HL-60 (cell line): Measurements from ENCODE around the gene CD58.

Experiments used
- DNase-seq, 2 experiments: peaks; one replicate each; pipeline ENCODE4 v3.0.0-alpha.2; 2010 to 2020; ENCODE audit warnings: low read depth in 1 of 2, low spot score in 1 of 2
- H3K27ac ChIP-seq: fragments of 250-450 bp; sonication (Bioruptor Pico); replicated peaks from 2 replicates; pipeline ENCODE4 v1.5.1; 2020; ENCODE audit warnings: mild to moderate bottlenecking, moderate library complexity
- H3K27me3 ChIP-seq: fragments of 250-450 bp; sonication (Bioruptor Pico); 2 replicates; pipeline ENCODE4 v1.5.1; 2021; ENCODE audit warnings: mild to moderate bottlenecking, moderate library complexity; ENCODE audit not compliant: insufficient read depth, poor library complexity, severe bottlenecking
- H3K4me3 ChIP-seq: replicated peaks from 2 replicates; pipeline ENCODE4 v1.5.1; 2011; ENCODE audit warnings: mild to moderate bottlenecking, control low read depth, low read length; ENCODE audit not compliant: insufficient read depth
- CTCF ChIP-seq: IDR thresholded peaks from one replicate; pipeline ENCODE4 v1.5.1; 2011; ENCODE audit warnings: low read length, control low read depth, inconsistent platforms; ENCODE audit not compliant: insufficient read depth
- GABPA ChIP-seq: IDR thresholded peaks from 2 replicates; pipeline ENCODE4 v1.6.1; 2012; ENCODE audit warnings: low read depth
- POLR2AphosphoS5 ChIP-seq: IDR thresholded peaks from 2 replicates; pipeline ENCODE4 v1.6.1; 2012; ENCODE audit warnings: low read depth
- REST ChIP-seq: IDR thresholded peaks from 2 replicates; pipeline ENCODE4 v1.6.1; 2012; ENCODE audit warnings: low read depth; ENCODE audit not compliant: insufficient replicate concordance
- SPI1 ChIP-seq: IDR thresholded peaks from 2 replicates; pipeline ENCODE4 v1.6.1; 2012; ENCODE audit warnings: low read depth, mild to moderate bottlenecking, borderline replicate concordance

CD58 gene

GRCh38 chr1:116569381-116569670, 1.5 kb downstream of the CD58 start:
- DNase-seq: no peak
- no peak for TF ChIP-seq POLR2AphosphoS5
- no peak for TF ChIP-seq CTCF
- TF ChIP-seq GABPA: no peak
- TF ChIP-seq SPI1: no peak
- Histone ChIP-seq H3K27me3 (no peaks in the 10 kb centered on the region), H3K4me3 (no peak overlapping the region), H3K27ac (no peak overlapping the region)

- TF ChIP-seq REST (no peak), CTCF (no peak), GABPA (no peak), POLR2AphosphoS5 (no peak), SPI1 (no peak)
- Histone ChIP-seq H3K27ac (no peak overlapping the region), H3K4me3 (no peak overlapping the region), H3K27me3 (no peaks in the 10 kb centered on the region)
- DNase-seq: no peak
These were observed 2.0 kb downstream of the CD58 start for GRCh38 chr1:116568662-116569380.

GRCh38 chr1:116567790-116568661, 2.8 kb downstream of the CD58 start:
- no peak overlapping the region for H3K27ac ChIP-seq
- H3K4me3 ChIP-seq: no peak overlapping the region
- TF ChIP-seq GABPA (no peak), SPI1 (no peak), REST (no peak), CTCF (no peak), POLR2AphosphoS5 (no peak)
- no peaks in the 10 kb centered on the region for H3K27me3 ChIP-seq
- DNase-seq: no peak
